DOHH2 (cell line): ENCODE results near the gene CABCOCO1.

Experiments used
- CTCF ChIP-seq: fragments of 200-600 bp; sonication (generic); IDR thresholded peaks from one replicate; pipeline ENCODE4 v1.5.1; 2014; ENCODE audit warnings: antibody characterized with exemption, mild to moderate bottlenecking, low read depth, low read length; ENCODE audit not compliant: poor library complexity, severe bottlenecking
- EZH2phosphoT487 ChIP-seq: fragments of 200-600 bp; sonication (generic); IDR thresholded peaks from 2 replicates; pipeline ENCODE4 v1.6.1; 2017; ENCODE audit warnings: borderline replicate concordance, mild to moderate bottlenecking, antibody characterized with exemption, low read length, moderate library complexity, mixed read lengths

GRCh38 chr10:61669849-61670248 lies 7.1 kb downstream of the CABCOCO1 start:
- TF ChIP-seq CTCF (no peak), EZH2phosphoT487 (no peak)
